Sigmoid colon (tissue), 4 donors: ENCODE data around the gene WWC1.

Experiments
- POLR2A ChIP-seq, 2 donors: fragments of 450-650 bp; IDR thresholded peaks; one replicate each; pipeline ENCODE4 v1.6.1; 2016; ENCODE audit warnings: antibody characterized with exemption in 2 of 2, mild to moderate bottlenecking in 2 of 2, moderate library complexity in 2 of 2
- POLR2AphosphoS5 ChIP-seq, 4 donors: sonication (generic); formaldehyde crosslinking; IDR thresholded peaks; one replicate each; pipeline ENCODE4 v1.6.1; 2017; ENCODE audit warnings: antibody characterized with exemption in 4 of 4

DNA sequence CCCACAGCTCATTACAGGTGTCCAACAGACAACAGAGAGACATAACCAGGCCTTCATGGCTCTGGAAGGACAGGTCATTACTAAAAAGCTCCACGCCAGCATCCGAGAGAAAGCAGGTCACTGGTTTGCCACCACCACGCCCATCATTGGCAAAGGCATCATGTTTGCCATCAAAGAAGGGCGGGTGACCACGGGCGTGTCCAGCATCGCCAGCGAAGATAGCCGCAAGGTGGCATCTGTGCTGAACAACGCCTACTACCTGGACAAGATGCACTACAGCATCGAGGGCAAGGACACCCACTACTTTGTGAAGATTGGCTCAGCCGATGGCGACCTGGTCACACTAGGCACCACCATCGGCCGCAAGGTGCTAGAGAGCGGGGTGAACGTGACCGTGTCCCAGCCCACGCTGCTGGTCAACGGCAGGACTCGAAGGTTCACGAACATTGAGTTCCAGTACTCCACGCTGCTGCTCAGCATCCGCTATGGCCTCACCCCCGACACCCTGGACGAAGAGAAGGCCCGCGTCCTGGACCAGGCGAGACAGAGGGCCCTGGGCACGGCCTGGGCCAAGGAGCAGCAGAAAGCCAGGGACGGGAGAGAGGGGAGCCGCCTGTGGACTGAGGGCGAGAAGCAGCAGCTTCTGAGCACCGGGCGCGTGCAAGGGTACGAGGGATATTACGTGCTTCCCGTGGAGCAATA is 29.3 kb upstream of the WWC1 start:
- TF ChIP-seq POLR2A (IDR thresholded peaks at IDR 0.05) (no peak), POLR2AphosphoS5 (IDR thresholded peaks at IDR 0.05) (no peak)
